WTC11 (cell line): ENCODE measurements around the gene DUSP15.

Source experiments
- CREB1 ChIP-seq: sonication (generic); formaldehyde crosslinking; IDR thresholded peaks from 2 replicates; pipeline ENCODE4 v1.8.0; 2023; ENCODE audit warnings: mild to moderate bottlenecking, missing genetic modification reagents
- JUN ChIP-seq: sonication (generic); formaldehyde crosslinking; IDR thresholded peaks from 2 replicates; pipeline ENCODE4 v1.8.0; 2023; ENCODE audit warnings: mild to moderate bottlenecking, missing genetic modification reagents
- SOX15 ChIP-seq: fragments of 250-450 bp; sonication (Bioruptor Pico); IDR thresholded peaks from 2 replicates; pipeline ENCODE4 v1.9.0; 2021; ENCODE audit warnings: mild to moderate bottlenecking
- ZBTB21 ChIP-seq: sonication (generic); formaldehyde crosslinking; IDR thresholded peaks from 2 replicates; pipeline ENCODE4 v1.8.1; 2023; ENCODE audit warnings: mild to moderate bottlenecking, missing genetic modification reagents, borderline replicate concordance
- TF ChIP-seq, protein P1 (sequence below): sonication (generic); formaldehyde crosslinking; IDR thresholded peaks from 2 replicates; pipeline ENCODE4 v1.8.1; 2023; ENCODE audit warnings: mild to moderate bottlenecking, missing genetic modification reagents, moderate library complexity
- TF ChIP-seq, protein P2 (sequence below): sonication (generic); formaldehyde crosslinking; conservative IDR thresholded peaks from 2 replicates; pipeline ENCODE4 v1.8.1; 2022; ENCODE audit warnings: mild to moderate bottlenecking, missing genetic modification reagents
- TF ChIP-seq, protein P3 (sequence below): sonication (generic); formaldehyde crosslinking; IDR thresholded peaks from 2 replicates; pipeline ENCODE4 v1.8.0; 2022; ENCODE audit warnings: mild to moderate bottlenecking, missing genetic modification reagents
- TF ChIP-seq, protein P4 (sequence below): fragments of 200-600 bp; IDR thresholded peaks from 2 replicates; pipeline ENCODE4 v1.8.0; 2022; ENCODE audit warnings: antibody characterized with exemption
- TF ChIP-seq, protein P5 (sequence below): sonication (generic); formaldehyde crosslinking; IDR thresholded peaks from 2 replicates; pipeline ENCODE4 v1.8.1; 2022; ENCODE audit warnings: mild to moderate bottlenecking, moderate library complexity, missing genetic modification reagents
- TF ChIP-seq, protein P6 (sequence below): sonication (generic); formaldehyde crosslinking; IDR thresholded peaks from 2 replicates; pipeline ENCODE4 v1.8.0; 2022; ENCODE audit warnings: missing genetic modification reagents

DNA sequence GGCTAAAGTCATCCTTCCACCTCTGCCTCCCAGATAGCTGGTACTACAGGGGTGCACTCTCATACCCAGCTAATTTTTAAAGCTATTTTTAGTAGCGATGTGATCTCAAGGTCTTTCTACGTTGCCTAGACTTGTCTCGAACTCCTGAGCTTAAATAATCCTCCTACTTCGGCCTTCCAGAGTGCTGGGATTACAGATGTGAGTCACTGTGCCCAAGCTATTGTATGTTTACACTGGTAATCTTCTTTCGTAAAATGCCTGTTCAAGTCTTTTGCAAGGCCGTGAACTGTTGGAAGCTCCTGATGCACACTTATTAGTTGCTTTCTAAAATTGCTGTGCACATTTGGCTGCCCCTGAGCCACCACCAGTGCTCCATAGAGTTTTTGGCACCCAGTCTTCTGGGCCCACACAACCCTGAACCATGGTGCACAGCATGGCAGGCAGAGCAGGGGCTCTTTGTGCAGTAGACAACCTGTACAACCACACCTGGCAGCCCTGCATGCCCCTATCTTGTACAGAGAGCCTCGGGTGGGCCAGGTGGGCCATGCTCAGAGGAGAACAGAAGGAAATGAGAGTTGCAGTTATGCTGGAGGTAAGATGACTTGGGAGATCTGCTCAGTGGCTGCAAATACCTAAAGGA, 48.3 kb upstream of the DUSP15 start:
- TF ChIP-seq, protein P1, sequence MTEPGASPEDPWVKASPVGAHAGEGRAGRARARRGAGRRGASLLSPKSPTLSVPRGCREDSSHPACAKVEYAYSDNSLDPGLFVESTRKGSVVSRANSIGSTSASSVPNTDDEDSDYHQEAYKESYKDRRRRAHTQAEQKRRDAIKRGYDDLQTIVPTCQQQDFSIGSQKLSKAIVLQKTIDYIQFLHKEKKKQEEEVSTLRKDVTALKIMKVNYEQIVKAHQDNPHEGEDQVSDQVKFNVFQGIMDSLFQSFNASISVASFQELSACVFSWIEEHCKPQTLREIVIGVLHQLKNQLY (CRISPR knock-in tag): no peak
- TF ChIP-seq, protein P2, sequence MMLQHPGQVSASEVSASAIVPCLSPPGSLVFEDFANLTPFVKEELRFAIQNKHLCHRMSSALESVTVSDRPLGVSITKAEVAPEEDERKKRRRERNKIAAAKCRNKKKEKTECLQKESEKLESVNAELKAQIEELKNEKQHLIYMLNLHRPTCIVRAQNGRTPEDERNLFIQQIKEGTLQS: no peak
- TF ChIP-seq CREB1 (CRISPR knock-in tag) (no peak), ZBTB21 (CRISPR knock-in tag) (no peak), JUN (CRISPR knock-in tag) (no peak), SOX15 (CRISPR knock-in tag) (no peak)
- TF ChIP-seq, protein P3, sequence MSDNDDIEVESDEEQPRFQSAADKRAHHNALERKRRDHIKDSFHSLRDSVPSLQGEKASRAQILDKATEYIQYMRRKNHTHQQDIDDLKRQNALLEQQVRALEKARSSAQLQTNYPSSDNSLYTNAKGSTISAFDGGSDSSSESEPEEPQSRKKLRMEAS (CRISPR knock-in tag): no peak
- TF ChIP-seq, protein P4, sequence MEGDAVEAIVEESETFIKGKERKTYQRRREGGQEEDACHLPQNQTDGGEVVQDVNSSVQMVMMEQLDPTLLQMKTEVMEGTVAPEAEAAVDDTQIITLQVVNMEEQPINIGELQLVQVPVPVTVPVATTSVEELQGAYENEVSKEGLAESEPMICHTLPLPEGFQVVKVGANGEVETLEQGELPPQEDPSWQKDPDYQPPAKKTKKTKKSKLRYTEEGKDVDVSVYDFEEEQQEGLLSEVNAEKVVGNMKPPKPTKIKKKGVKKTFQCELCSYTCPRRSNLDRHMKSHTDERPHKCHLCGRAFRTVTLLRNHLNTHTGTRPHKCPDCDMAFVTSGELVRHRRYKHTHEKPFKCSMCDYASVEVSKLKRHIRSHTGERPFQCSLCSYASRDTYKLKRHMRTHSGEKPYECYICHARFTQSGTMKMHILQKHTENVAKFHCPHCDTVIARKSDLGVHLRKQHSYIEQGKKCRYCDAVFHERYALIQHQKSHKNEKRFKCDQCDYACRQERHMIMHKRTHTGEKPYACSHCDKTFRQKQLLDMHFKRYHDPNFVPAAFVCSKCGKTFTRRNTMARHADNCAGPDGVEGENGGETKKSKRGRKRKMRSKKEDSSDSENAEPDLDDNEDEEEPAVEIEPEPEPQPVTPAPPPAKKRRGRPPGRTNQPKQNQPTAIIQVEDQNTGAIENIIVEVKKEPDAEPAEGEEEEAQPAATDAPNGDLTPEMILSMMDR: no peak
- TF ChIP-seq, protein P5, sequence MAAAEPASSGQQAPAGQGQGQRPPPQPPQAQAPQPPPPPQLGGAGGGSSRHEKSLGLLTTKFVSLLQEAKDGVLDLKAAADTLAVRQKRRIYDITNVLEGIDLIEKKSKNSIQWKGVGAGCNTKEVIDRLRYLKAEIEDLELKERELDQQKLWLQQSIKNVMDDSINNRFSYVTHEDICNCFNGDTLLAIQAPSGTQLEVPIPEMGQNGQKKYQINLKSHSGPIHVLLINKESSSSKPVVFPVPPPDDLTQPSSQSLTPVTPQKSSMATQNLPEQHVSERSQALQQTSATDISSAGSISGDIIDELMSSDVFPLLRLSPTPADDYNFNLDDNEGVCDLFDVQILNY (CRISPR knock-in tag): no peak
- TF ChIP-seq, protein P6, sequence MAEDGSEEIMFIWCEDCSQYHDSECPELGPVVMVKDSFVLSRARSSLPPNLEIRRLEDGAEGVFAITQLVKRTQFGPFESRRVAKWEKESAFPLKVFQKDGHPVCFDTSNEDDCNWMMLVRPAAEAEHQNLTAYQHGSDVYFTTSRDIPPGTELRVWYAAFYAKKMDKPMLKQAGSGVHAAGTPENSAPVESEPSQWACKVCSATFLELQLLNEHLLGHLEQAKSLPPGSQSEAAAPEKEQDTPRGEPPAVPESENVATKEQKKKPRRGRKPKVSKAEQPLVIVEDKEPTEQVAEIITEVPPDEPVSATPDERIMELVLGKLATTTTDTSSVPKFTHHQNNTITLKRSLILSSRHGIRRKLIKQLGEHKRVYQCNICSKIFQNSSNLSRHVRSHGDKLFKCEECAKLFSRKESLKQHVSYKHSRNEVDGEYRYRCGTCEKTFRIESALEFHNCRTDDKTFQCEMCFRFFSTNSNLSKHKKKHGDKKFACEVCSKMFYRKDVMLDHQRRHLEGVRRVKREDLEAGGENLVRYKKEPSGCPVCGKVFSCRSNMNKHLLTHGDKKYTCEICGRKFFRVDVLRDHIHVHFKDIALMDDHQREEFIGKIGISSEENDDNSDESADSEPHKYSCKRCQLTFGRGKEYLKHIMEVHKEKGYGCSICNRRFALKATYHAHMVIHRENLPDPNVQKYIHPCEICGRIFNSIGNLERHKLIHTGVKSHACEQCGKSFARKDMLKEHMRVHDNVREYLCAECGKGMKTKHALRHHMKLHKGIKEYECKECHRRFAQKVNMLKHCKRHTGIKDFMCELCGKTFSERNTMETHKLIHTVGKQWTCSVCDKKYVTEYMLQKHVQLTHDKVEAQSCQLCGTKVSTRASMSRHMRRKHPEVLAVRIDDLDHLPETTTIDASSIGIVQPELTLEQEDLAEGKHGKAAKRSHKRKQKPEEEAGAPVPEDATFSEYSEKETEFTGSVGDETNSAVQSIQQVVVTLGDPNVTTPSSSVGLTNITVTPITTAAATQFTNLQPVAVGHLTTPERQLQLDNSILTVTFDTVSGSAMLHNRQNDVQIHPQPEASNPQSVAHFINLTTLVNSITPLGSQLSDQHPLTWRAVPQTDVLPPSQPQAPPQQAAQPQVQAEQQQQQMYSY (CRISPR knock-in tag): no peak
